ENCODE results near the gene BIRC6.
"Not testable (repeated sequence)": the region's sequence is repeated elsewhere in the genome, so short reads cannot be mapped to it uniquely, and the experiment has no call there.

Gene BIRC6

GRCh38 chr2:32446369-32446768, 89.5 kb downstream of the BIRC6 start:
- DNase-seq (ENCODE audit: low spot score), result no peak

DNA sequence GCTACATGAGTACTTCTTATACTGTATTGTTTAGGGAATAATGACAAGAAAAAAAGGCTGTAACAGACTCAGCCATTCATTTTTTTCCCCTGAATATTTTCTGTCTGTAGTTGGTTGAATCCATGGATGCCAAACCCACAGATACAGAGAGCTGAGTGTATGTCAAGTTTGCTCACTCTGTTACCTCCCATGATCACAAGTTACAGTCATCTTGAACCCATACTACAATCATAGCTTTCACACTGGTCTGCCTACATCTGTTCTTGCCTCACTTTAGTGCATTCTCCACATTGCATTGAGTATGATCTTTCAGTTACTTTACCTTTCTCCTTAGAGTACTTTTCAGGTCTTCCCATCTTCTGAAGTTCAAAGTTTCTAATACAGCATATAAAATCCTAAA, 94.0 kb downstream of the BIRC6 start:
- no peak for DNase-seq (ENCODE audit: low spot score)

DNA sequence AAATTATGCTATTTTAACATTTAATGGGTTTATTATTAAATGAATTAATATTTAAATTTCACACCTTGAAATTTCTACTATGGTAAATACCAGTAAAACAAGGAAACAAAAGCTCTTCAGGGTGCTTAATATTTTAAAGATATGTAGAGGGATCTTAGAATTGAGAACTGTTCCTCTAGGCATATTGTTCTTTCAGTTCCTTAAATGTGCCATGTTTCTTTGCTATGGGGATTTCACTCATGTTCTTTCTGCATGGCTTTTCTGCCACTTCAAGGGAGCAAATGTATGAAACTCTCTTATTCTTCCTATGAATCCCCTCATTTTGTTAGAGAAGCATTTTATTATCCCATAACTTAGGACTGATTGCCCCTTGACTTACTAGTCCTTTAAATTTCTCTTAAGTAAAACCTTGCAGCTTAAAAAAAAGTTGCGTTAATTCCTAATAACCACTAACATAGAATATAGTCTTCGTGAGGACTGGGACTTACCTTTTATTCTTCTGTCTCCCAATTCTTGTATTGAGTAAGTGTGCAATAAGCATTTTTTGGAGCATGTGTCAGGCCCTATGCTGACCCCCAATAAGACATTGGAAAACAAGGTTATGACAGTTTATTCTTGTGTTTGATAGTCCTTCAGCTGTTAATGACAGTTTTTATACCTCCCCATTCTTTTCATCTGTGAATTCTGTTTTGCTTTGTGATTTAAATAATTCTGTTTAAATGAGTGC, 95.7 kb downstream of the BIRC6 start:
- peak; percentile 15 for DNase-seq (ENCODE audit: low spot score)

DNA sequence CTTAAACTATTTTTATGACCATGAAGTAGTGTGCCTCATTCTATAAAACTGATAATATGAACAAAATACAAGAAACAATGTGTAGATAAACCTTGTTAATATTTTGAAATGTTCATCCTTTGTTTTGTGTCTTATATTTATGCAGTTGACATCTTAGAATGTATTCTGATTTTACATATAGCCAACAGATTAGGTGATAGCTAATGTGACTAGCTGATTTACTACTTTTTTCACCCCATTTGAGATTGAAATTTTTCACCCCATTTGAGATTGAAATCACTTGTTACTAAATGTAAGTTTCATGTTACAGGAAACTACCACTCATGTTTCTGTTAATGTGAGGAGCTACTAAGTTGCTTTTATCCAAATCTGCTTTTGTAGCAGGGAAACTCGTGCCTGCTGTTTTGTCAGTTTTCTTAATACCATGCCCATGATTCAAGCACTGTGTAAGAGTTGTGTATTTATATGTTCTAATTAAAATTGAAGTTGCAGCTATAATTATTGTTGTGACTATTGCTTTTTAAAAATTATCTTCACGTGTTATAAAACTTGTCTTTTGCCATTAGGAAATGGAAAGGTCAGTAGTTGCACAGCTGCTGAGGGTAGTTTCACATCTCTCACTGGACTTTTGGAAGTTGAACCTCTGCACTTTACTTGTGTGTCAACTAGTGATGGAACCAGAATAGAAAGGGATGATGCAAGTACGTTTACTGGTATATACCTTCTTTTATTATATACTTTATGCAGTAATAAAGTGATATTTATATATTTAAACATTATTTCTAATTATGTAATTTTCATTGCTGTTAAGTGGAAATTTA, 96.6 kb downstream of the BIRC6 start:
- DNase-seq (ENCODE audit: low spot score), result no peak

DNA sequence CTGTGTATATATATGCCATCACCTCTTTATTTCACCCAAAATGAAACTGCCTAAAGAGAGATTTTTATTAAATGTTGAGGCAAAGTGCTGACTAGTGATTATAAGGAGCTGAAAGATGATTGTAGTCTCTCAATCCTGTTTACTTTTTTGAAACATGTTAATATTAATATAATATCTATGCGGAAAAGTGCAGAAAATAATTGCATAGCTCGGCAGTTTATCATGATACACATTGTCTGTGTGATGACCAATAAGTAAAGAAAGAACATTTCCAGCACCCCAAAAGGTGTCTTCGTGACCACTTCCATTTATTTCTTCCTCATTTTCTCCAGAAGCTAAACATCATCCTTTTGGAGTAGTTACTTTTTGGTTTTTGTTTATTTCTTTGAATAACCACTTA, 99.0 kb downstream of the BIRC6 start:
- no peak for DNase-seq (ENCODE audit: low spot score)

- DNase-seq (ENCODE audit: low spot score), result no peak
Measured at GRCh38 chr2:32456808-32457207, 100.0 kb downstream of the BIRC6 start.

GRCh38 chr2:32457814-32458213, 101.0 kb downstream of the BIRC6 start:
- no peak for DNase-seq (ENCODE audit: low spot score)

- DNase-seq (ENCODE audit: low spot score), result not testable (repeated sequence)
Measured at GRCh38 chr2:32460861-32461260, 104.0 kb downstream of the BIRC6 start.

GRCh38 chr2:32463110-32463509, 106.3 kb downstream of the BIRC6 start:
- DNase-seq (ENCODE audit: low spot score), result no peak

DNA sequence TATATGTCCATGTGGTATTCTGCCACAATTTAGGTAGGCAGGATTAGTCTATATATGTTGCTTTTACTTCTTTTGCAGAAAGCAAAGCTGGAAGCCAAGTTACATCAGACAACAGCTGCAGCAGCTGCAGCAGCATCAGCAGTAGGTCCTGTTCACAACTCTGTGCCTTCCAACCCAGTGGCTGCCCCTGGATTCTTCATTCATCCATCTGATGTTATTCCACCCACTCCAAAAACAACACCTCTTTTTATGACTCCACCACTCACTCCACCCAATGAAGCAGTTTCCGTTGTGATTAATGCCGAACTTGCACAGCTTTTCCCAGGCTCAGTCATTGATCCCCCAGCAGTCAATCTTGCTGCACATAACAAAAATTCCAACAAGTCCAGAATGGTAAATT, 107.6 kb downstream of the BIRC6 start:
- no peak for DNase-seq (ENCODE audit: low spot score)

- no peak for DNase-seq (ENCODE audit: low spot score)
Measured at GRCh38 chr2:32472605-32473004, 115.8 kb downstream of the BIRC6 start.

GRCh38 chr2:32474381-32474780, 117.6 kb downstream of the BIRC6 start:
- DNase-seq (ENCODE audit: low spot score), result no peak

DNA sequence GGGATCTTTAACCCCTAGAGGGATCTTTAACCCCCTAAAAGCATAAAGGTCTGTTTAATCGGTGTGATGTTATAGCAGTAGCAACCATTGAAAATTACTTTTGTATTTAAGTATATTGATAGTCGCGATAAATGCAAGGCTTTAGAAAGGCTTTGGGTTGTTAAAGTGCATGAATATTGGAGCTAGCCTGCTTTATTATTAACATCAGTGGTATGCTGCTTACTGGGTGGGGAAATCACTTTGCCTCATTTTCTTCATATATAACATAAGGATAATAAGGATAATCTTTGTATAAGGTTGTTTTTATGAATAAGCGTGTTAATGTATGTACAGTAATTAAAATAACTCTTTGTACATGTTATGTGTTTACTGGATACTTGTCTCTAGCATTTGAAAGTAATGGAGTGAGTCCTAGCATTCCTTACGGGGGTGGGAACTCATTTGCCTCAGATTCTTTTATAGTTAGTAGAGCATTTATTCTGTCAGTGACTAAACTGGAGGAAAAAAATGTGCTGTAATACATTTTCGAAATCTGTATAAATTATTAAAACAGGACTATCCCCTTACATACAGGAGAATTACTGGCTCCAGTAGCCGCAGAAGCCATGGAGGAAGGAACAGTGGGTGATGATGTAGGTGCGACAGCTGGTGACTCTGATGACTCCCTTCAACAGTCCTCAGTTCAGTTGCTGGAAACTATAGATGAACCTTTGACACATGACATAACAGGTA, 122.2 kb downstream of the BIRC6 start:
- no peak for DNase-seq (ENCODE audit: low spot score)

- DNase-seq (ENCODE audit: low spot score), result no peak
Measured at GRCh38 chr2:32479993-32480392, 123.2 kb downstream of the BIRC6 start.

DNA sequence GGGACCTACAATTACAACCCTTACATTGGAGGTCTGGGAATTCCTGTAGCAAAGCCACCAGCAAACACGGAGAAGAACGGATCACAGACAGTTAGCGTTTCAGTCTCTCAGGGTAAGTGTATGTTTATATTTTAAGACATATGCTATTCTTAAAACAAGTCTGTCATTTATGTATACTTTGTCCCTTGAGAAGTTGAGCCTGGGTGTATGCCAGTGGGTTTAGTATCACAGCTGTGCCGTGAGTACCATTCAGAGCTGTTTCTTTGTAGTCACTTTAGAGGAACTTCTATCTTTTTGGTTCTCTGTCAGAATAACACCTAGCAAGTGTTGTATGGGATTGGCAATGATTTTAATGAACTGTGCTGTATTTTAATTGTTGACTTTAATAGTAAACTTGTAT, 125.6 kb downstream of the BIRC6 start:
- DNase-seq (ENCODE audit: low spot score), result no peak

DNA sequence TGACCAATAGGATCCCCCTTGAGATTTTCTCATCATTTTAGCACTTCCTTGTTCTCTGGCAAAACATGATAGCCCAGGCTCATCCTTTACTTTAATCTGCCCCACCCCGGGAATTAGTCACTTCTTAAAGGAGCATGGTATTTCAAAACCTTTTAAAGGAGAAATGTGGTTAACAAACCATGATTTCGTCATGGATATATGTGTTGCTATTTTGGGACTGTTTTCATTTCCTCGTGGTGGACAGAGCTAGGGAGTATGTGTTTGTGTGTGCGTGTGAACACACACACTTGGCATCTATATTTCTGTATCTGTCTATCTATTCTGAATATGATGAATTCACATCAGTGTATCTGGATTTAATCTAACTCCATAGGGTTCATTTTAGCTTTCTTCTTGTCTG, 128.1 kb downstream of the BIRC6 start:
- DNase-seq (ENCODE audit: low spot score), result no peak

- no peak for DNase-seq (ENCODE audit: low spot score)
Measured at GRCh38 chr2:32485399-32485798, 128.6 kb downstream of the BIRC6 start.

- no peak for DNase-seq (ENCODE audit: low spot score)
Measured at GRCh38 chr2:32489061-32489460, 132.2 kb downstream of the BIRC6 start.

DNA sequence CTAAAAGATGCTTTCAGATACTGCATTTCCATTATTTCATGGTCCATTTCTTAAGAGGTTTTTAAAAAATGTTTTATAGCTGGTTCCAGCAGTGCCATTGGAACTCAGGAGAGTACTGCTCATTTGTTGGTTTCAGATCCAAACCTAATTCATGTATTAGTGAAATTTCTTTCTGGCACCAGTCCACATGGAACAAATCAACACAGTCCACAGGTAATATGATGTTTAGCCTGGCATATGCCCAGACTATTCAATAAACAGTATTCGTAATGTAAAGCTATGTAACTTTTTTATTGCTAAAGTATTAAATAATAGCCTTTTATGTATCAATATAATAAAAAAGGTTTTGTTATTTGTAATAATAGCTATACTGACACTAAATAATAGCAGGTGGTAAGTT, 134.5 kb downstream of the BIRC6 start:
- no peak for DNase-seq (ENCODE audit: low spot score)

GRCh38 chr2:32495139-32495538, 138.3 kb downstream of the BIRC6 start:
- no peak for DNase-seq (ENCODE audit: low spot score)

DNA sequence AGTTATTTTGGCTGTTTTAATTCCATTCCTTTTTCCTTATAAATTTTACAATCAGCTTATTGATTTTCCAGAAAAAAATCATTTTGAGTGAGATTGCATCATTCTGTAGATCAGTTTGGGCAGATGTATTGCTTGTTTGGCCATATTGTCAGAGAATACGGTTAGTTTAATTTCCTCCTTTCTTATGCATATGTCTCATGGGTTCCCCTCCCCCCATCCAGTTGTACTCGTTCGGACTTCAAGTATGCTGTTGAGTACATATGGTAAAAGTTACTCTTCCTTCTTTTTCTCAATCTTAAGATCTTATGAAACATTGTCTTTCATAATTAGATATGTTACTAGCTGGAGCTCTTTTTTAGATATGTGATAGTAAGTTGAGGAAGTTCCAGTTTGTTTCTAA, 139.8 kb downstream of the BIRC6 start:
- no peak for DNase-seq (ENCODE audit: low spot score)

- no peak for DNase-seq (ENCODE audit: low spot score)
Measured at GRCh38 chr2:32498306-32498705, 141.5 kb downstream of the BIRC6 start.

DNA sequence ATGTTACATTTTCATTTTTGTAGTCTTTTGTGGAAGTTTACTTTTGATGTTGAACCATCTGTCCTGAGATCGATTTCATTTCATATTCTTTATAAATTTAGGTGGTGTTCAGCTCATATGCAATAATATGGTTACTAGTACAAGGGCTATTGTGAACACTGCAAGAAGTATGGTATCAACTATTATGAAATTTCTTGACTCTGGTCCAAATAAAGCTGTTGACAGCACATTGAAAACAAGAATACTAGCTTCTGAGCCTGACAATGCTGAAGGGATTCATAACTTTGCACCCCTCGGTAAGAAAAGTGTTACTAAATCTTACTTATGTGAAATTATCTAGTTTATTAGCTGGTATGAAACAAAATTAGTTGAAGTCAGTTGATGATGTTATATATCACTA, 146.1 kb downstream of the BIRC6 start:
- no peak for DNase-seq (ENCODE audit: low spot score)

All from NAMALWA (cell line).